DOHH2 (cell line): ENCODE measurements around the gene SORBS2.

Experiments
- H3F3A ChIP-seq: fragments of 200-600 bp; sonication (generic), shearing (Covaris generic); 2 replicates; pipeline ENCODE4 v1.6.0; 2016; ENCODE audit warnings: antibody characterized with exemption, mild to moderate bottlenecking; ENCODE audit not compliant: control insufficient read depth, insufficient read depth
- H3K27ac ChIP-seq: fragments of 200-600 bp; sonication (generic); 2 replicates; pipeline ENCODE4 v1.5.1; 2014; ENCODE audit warnings: low read depth, mild to moderate bottlenecking, low read length, moderate library complexity
- H3K27me3 ChIP-seq: fragments of 200-600 bp; sonication (generic); 2 replicates; pipeline ENCODE4 v1.6.1; 2014; ENCODE audit warnings: mild to moderate bottlenecking, low read length, mixed read lengths; ENCODE audit not compliant: control insufficient read depth
- H3K36me3 ChIP-seq: fragments of 200-600 bp; sonication (generic); 2 replicates; pipeline ENCODE4 v1.6.1; 2014; ENCODE audit warnings: mild to moderate bottlenecking, low read length, moderate library complexity, mixed read lengths; ENCODE audit not compliant: control insufficient read depth
- H3K4me1 ChIP-seq: fragments of 200-600 bp; sonication (generic); 2 replicates; pipeline ENCODE4 v1.6.1; 2014; ENCODE audit warnings: mild to moderate bottlenecking, low read length, mixed read lengths; ENCODE audit not compliant: control insufficient read depth
- H3K4me2 ChIP-seq: fragments of 200-600 bp; sonication (generic); 2 replicates; pipeline ENCODE4 v1.6.0; 2014; ENCODE audit warnings: mild to moderate bottlenecking, low read length, moderate library complexity
- H3K4me3 ChIP-seq: fragments of 200-600 bp; sonication (generic); 2 replicates; pipeline ENCODE4 v1.5.1; 2014; ENCODE audit warnings: mild to moderate bottlenecking, low read length, mixed read lengths
- H3K79me2 ChIP-seq: fragments of 200-600 bp; sonication (generic); 2 replicates; pipeline ENCODE4 v1.6.1; 2014; ENCODE audit warnings: mild to moderate bottlenecking, low read length, mixed read lengths; ENCODE audit not compliant: control insufficient read depth
- H3K9me2 ChIP-seq: fragments of 200-600 bp; sonication (generic); replicated peaks from 2 replicates; pipeline ENCODE4 v1.6.1; 2014; ENCODE audit warnings: mild to moderate bottlenecking, low read length, mixed read lengths; ENCODE audit not compliant: control insufficient read depth
- H3K9me3 ChIP-seq: fragments of 200-600 bp; sonication (generic); 2 replicates; pipeline ENCODE4 v1.6.1; 2014; ENCODE audit warnings: antibody characterized with exemption, low read length, mixed read lengths; ENCODE audit not compliant: control insufficient read depth, insufficient read depth
- H4K20me1 ChIP-seq: fragments of 200-600 bp; sonication (generic); 2 replicates; pipeline ENCODE4 v1.6.0; 2014; ENCODE audit warnings: low read depth, mild to moderate bottlenecking, antibody characterized with exemption, low read length, moderate library complexity; ENCODE audit not compliant: control insufficient read depth, insufficient read depth
- EZH2phosphoT487 ChIP-seq: fragments of 200-600 bp; sonication (generic); IDR thresholded peaks from 2 replicates; pipeline ENCODE4 v1.6.1; 2017; ENCODE audit warnings: borderline replicate concordance, mild to moderate bottlenecking, antibody characterized with exemption, low read length, moderate library complexity, mixed read lengths
- TF ChIP-seq, protein P1 (sequence below): fragments of 200-600 bp; sonication (generic); IDR thresholded peaks from one replicate; pipeline ENCODE4 v1.5.1; 2014; ENCODE audit warnings: antibody characterized with exemption, mild to moderate bottlenecking, low read depth, low read length; ENCODE audit not compliant: poor library complexity, severe bottlenecking

The SORBS2 gene

DNA sequence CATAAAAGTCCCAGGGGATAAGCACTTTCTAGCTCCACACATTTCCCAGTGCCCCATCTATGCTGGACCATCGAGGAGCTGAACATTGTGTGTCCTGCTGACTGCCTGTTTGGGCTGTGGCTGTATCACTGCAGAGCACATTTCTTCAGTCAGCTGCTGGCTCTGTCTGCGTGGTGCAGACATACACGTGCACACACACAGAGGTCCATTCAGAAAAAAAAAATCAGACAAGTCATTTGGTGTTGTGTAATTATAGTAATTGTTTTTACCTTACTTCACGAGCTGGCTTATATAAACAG is 275.6 kb downstream of the SORBS2 start:
- no peaks in the 10 kb centered on the region for H3K9me2 ChIP-seq
- H3K27ac ChIP-seq: no peak overlapping the region
- H3K79me2 ChIP-seq: no peaks in the 10 kb centered on the region
- TF ChIP-seq, protein P1, sequence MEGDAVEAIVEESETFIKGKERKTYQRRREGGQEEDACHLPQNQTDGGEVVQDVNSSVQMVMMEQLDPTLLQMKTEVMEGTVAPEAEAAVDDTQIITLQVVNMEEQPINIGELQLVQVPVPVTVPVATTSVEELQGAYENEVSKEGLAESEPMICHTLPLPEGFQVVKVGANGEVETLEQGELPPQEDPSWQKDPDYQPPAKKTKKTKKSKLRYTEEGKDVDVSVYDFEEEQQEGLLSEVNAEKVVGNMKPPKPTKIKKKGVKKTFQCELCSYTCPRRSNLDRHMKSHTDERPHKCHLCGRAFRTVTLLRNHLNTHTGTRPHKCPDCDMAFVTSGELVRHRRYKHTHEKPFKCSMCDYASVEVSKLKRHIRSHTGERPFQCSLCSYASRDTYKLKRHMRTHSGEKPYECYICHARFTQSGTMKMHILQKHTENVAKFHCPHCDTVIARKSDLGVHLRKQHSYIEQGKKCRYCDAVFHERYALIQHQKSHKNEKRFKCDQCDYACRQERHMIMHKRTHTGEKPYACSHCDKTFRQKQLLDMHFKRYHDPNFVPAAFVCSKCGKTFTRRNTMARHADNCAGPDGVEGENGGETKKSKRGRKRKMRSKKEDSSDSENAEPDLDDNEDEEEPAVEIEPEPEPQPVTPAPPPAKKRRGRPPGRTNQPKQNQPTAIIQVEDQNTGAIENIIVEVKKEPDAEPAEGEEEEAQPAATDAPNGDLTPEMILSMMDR: no peak
- TF ChIP-seq EZH2phosphoT487: no peak
- H3F3A ChIP-seq: no peaks in the 10 kb centered on the region
- H3K27me3 ChIP-seq: peaks cover 27% of the 10 kb centered on the region
- no peak overlapping the region for H3K4me2 ChIP-seq
- no peaks in the 10 kb centered on the region for H3K36me3 ChIP-seq
- no peak overlapping the region for H3K4me3 ChIP-seq
- no peaks in the 10 kb centered on the region for H4K20me1 ChIP-seq
- H3K9me3 ChIP-seq: no peaks in the 10 kb centered on the region
- no peaks in the 10 kb centered on the region for H3K4me1 ChIP-seq

DNA sequence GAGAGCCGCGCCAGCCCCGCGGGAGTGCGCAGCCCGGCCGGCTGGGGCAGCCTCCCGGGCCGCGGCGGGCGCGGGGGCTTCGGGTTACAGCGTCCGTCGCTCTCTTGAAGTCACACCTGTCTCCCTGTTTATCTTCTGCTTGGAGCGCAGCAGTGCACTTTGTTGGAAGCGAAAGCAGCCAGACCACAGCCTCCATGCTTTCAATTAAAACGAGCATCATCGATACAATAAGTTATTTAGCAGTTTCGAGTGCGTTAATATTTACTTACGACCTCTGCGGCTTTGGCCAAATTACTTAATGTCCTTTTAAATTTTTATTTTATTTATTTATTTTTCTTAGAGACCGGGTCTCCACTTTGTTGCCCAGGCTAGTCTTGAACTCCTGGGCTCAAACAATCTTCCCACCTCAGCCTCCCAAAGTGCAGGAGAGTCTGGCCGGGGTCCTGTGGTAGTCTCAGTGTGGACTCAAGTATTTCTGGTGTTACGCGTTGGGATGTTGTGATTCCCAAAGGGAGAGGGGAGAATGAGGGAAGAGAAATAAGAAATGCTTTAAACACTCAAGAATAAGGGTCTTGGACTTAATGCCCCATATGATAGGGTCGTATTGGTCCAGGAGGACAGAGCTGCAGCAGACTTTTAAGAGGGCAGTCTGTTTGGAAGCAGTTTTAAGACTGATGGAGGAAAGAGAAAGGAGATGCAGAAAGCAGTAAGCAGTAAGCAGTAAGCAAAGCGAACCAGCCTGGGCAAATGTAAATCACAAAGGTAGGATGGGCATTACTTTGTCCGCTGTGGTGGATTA is 276.2 kb downstream of the SORBS2 start:
- Histone ChIP-seq H3K4me3 (no peak overlapping the region), H3K27me3 (peaks cover 27% of the 10 kb centered on the region)
- TF ChIP-seq, protein P1: no peak
- no peak for TF ChIP-seq EZH2phosphoT487

More for the DNA sequence above, 276.2 kb downstream of the SORBS2 start:
- H3K36me3 ChIP-seq: no peaks in the 10 kb centered on the region
- H3K79me2 ChIP-seq: no peaks in the 10 kb centered on the region
- H3K9me3 ChIP-seq: no peaks in the 10 kb centered on the region
- no peaks in the 10 kb centered on the region for H4K20me1 ChIP-seq
- H3F3A ChIP-seq: no peaks in the 10 kb centered on the region
- no peaks in the 10 kb centered on the region for H3K4me1 ChIP-seq
- H3K27ac ChIP-seq: no peak overlapping the region
- no peaks in the 10 kb centered on the region for H3K9me2 ChIP-seq
- no peak overlapping the region for H3K4me2 ChIP-seq
